Retina (tissue), 1 donor: Measurements from ENCODE around the gene TFPI.
"Not testable (repeated sequence)": the region's sequence is repeated elsewhere in the genome, so short reads cannot be mapped to it uniquely, and the experiment has no call there.

ENCODE experiments used
- DNase-seq: peaks from one replicate; pipeline ENCODE4 v3.0.0-alpha.2; 2016

Gene TFPI

DNA sequence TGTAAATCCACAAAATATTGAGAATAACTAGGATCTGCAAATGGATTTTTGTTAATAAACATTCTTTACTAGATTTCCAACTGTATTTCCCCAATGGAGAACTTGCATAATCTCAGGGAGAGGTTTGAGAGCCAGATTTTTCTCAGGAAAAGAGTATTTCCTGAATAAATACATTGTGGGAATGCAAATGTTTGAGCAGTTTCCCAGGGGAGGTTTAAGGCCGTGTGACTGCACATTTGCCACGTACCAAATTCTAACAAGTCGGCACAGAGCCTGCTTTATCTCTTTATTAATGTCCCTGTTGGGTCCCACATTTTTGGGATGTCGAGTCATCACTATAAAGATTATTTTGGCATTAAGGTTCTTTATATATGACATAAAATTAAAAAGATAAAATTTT is 27.0 kb downstream of the TFPI start:
- DNase-seq: no peak

DNA sequence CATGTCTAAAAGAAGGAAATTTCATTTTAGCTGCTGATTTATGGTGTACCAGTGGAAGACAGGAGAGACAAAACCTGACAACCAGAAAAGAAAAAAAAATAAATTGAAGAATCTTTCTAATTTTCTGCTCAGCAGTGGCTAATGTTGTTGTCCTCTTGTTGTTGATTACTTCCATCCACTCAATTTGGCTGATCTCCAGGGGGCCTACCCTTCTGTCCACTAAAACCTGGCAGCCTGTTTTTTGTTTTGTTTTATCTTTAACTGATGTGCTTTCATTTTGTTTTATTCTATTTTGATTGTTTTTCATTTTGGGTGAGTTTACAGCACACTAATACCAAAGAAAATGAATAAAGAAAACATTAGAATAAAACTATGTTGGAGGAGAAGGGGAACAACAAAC is 27.4 kb downstream of the TFPI start:
- no peak for DNase-seq

DNA sequence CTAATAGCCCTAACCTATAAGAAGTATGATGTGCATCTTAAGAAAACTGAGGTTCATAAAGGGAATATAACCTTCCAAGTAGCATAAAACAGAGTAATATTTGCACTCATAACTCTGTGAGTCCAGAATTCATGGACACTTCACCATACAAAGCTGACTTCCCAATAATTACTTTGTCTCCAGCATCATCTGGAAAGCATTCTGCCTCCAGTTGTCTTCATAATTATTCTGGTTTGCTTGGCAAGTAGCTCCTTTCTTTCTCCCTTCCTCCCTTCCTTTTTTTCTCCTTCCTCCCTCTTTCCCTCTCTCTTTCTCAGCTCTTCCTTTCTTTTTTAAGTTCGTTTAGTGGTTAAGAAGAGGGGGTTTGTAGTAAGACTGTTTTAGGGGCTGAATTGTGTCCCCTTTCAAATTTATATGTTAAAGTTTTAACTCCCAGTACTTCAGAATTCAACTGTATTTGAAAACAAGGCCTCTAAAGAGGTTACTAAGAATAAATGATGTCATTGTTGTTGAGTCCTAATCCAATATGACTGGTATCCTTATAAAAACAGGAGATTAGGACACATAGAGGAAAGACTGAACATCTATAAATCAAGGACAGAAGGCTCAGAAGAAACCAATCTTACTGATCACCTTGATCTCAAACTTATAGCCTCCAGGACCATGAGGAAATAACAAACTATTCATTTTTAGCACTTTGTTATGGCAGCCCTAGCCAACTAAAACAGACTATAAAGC is 28.9 kb downstream of the TFPI start:
- DNase-seq: no peak

DNA sequence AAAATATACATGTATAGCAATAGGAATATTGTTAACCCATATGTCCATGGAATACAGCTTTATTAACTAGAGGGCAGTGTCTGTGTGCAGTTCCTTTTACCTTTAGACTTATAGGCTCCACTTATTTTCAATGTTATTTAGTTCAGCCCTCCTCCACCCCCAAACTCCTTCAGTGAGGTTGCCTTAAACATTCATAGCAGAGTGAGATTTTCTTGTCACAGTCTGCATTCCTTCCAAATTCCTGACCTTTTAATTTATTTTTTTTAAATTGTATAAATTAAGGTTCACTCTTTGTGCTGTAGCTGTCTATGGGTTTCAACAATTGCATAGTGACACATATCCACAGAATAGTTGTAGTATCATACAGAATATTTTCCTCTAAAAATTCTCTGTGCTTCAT is 30.9 kb downstream of the TFPI start:
- DNase-seq: no peak

DNA sequence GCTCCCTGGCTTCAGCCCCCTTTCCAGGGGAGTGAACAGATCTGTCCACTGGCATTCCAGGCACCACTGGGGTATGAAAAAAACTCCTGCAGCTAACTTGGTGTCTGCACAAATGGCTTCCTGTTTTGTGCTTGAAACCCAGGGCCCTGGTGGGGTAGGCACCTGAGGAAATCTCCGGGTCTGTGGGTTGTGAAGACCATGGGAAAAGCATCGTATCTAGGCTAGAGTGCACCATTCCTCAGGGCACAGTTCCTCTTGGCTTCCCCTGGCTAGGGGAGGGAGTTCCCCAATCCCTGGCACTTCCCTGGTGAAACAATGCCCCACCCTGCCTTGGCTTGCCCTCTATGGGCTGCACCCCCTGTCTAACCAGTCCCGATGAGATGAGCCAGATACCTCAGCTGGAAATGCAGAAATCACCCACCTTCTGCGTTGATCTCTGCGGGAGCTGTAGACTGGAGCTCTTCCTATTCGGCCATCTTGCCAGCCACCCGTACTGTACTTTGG is 34.1 kb downstream of the TFPI start:
- DNase-seq: no peak

DNA sequence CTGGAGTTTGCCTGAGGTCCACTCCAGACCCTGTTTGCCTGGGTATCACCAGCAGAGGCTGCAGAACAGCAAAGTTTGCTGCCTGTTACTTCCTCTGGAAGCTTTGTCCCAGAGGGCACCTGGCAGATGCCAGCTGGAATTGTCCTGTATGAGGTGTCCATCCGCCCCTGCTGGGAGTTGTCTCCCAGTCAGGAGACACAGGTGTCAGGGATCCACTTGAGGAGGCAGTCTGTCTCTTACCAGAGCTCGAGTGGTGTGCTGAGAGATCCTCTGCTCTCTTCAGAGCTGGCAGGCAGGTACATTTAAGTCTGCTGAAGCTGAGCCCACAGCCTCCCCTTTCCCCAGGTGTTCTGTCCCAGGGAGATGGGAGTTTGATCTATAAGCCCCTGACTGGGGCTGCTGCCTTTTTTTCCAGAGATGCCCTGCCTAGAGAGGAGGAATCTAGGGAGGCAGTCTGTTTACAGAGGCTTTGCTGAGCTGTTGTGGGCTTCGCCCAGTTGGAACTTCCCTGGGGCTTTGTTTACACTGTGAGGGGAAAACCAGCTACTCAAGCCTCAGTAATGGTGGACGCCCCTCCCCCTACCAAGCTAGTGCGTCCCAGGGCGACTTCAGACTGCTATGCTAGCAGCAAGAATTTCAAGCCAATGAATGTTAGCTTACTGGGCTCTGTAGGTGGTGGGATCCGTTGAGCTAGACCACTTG is 34.7 kb downstream of the TFPI start:
- no peak for DNase-seq

DNA sequence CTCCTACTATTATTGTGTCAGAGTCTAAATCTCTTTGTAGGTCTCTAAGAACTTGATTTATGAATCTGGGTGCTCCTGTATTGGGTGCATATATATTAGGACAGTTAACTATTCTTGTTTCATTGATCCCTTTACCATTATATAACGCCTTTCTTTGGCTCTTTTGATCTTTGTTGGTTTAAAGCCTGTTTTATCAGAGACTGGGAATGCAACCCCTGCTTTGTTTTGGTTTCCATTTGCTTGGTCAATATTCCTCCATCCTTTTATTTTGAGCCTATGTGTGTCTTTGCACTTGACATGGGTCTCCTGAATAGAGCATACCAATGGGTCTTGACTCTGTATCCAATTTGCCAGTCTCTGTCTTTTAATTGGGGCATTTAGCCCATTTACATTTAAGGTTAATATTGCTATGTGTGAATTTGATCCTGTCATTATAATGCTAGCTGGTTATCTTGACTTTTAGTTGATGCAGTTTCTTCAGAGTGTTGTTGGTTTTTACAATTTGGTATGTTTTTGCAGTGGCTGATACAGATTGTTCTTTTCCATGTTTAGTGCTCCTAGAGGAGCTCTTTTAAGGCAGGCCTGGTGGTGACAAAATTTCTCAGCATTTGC is 36.4 kb downstream of the TFPI start:
- DNase-seq: not testable (repeated sequence)

DNA sequence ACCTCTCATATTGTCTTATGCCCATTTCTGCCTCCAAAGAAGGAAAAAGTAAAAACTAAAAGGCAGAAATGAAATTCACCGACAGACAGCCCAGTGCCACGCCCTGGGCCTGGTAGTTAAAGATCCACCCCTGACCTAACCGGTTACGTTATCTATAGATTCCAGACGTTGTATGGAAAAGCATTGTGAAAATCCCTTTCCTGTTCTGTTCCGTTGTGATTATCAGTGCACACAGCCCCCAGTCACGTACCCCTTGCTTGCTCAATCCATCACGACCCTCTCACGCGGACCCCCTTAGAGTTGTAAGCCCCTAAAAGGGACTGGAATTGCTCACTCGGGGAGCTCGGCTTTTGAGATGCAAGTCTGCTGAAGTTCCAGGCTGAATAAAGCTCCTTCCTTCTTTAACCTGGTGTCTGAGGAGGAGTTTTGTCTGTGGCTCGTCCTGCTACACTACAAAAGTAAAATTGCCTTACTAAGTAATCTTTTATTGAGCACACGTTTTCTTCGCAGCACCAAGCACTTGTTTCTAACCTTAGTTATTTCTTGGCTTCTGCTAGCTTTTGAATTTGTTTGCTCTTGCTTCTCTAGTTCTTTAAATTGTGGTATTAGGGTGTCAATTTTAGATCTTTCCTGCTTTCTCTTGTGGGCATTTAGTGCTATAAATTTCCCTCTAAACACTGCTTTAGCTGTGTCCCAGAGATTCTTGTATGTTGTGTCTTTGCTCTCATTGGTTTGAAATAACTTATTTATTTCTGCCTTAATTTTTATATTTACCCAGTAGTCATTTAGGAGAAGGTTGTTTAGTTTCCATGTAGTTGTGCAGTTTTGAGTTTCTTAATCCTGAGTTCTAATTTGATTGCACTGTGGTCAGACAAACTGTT is 37.4 kb downstream of the TFPI start:
- DNase-seq: not testable (repeated sequence)

DNA sequence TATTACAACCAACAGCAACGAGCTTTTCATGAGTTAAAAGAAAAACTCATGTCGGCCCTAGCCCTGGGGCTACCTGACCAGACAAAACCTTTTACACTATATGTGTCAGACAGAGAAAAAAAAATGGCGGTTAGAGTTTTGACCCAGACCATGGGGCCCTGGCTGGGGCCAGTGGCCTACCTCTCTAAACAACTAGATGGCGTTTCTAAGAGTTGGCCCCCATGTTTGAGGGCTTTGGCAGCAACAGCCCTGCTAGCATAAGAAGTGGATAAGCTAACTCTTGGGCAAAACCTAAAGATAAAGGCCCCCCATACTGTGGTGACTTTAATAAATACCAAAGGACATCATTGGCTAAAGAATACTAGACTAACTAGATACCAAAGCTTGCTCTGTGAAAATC is 39.3 kb downstream of the TFPI start:
- DNase-seq: no peak

DNA sequence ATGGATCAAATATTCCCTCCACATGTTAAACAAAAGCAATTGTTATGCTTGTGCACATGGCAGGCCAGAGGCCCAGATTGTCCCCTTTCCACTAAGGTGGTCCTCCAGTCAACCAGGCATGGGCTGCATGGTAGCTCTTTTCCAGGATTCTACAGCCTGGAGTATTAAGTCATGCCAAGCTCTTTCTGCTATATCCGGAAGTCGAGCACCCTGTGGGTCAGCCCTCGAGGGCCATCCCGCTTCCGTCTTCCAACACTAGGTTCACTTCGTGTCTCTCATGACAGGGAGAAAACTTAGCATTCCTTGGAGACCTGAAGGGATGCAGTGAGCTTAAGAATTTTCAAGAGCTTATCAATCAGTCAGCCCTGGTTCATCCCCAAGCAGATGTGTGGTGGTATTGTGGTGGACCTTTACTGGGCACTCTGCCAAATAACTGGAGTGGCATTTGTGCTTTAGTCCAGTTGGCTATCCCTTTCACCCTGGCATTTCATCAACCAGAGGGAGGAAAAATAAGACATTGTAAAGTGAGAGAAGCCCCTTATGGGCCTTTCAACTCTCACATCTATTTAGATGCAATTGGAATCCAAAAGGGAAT is 39.9 kb downstream of the TFPI start:
- not testable (repeated sequence) for DNase-seq

DNA sequence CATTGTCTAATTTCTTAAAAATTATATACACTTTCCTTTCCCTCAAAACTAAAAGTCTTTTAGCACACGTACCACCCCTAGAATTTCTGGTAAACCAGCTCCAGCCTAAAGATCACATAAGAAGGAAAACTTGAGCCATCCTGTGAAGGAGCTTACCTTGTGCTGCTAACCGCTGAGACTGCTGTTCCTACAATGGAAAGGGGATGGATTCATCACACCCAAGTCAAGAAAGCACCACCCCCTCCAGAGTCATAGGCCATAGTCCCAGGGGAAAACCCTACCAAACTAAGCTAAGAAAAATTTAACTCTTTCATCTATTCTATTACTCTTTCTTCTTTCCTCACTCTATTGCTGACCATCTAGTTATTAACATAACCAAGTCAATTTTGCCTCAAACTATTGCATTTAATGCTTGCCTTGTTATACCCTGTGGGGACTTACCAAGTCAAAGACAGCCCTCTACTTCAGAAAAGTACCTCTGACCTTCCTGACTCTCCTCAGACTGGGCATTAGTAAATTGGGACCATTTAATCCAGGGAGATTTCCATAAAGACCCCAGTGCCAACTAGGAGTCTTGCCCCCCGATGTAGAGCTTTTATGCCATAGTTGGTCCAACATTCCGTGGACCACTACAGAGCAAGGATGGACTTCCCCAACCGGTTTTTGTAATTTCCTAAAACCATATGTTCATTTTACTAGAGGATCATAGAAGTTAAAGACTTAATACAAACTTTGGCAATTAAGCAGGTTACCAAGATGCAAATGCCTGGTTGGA is 40.6 kb downstream of the TFPI start:
- not testable (repeated sequence) for DNase-seq

DNA sequence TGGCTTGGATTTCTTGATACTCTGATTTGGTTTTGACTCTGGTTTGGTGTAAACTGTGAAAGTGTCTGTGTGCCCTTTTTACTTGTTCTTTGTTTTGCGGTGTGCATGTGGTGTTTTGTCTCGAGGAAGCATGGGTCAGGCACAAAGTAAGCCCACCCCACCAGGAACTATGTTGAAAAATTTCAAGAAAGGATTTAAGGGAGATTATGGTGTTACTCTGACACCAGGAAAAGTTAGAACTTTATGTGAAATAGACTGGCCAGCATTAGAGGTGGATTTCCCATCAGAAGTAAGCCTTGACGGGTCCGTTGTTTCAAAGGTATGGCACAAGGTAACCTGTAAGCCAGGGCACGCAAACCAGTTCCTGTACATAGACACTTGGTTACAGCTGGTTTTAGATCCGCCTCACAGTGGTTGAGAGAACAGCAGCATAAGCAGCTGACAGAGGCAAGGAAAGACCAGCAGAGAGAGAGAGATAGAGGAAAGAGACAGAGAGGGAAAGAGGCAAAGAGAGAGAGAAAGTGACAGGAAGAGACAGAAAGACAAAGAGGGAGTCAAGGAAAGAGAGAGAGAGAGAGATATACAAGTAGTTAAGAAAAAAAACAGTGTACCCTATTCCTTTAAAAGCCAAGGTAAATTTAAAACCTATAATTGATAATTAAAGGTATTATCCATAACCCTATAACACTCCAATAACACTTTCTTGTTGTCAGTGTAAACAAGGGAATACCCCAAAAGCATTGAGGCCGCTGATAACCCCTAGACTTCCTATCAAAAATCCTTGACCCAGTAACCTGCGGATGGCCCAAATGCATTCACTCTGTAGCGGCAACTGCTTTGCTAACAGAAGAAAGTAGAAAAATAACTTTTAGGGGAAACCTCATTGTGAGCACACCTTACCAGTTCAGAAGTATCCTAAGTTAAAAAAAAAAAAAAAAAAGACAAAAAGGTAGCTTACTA is 42.6 kb downstream of the TFPI start:
- DNase-seq: no peak

DNA sequence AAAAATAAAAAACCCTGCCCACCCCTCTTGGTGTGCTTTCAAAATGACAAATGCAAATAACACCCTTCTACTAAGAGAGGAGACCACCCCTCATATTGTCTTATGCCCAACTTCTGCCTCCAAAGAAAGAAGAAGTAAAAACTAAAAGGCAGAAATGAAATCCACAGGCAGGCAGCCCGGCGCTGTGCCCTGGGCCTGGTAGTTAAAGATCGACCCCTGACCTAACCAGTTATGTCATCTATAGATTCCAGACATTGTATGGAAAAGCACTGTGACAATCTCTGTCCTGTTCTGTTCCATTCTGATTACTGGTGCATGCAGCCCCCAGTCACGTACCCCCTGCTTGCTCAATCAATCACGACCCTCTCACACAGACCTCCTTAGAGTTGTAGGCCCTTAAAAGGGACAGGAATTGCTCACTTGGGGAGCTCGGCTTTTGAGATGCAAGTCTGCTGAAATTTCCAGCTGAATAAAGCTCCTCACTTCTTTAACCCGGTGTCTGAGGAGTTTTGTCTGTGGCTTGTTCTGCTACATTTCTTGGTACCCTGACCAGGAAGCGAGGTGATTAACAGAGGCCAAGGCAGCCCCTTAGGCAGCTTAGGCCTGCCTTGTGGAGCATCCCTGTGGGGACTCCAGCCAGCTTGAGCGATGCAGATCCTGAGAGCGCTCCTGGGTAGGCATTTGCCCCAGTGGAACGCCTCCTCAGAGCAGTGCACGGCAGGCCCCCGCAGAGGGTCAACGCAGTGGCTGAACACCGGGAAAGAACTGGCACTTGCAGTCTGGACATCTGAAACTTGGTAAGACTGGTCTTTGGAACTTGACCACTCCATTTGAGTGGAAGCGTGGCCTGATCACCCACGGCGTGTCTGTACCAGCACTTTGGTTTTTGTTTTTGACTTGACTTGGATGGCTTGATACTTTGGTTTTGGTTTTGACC is 43.5 kb downstream of the TFPI start:
- peak; percentile 13 for DNase-seq

DNA sequence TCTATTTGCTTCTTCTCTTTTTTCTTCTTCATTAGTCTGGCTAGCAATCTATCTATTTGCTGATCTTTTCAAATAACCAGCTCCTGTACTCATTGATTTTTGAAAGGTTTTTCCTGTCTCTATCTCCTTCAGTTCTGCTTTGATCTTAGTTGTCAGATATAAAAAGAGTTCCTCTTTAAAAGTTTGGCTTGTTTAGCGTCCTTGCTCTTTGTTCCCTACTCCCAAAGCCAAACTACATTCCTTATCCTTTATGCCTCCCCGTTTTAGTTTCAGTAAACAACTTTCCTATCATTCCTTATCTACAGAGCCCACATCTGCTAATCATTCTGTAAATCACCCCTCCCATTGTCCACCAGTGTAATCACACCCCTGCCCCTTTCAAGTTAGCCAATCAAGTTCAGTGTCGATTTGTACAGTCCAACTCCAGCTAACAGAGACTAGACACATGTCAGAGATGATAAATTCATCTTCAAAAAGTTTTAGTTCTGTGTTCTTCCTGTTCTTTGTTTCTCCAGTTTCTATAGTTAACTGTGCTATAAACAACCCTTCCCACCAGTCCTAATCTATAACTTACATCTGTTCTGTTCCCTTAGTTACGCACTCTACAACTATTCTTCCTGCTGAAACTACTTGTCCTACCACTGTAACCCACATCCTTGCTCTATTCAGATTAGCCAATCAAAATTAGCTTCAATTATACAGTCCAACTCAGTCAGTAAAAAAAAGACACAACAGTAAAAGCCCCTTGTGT is 44.4 kb downstream of the TFPI start:
- no peak for DNase-seq

DNA sequence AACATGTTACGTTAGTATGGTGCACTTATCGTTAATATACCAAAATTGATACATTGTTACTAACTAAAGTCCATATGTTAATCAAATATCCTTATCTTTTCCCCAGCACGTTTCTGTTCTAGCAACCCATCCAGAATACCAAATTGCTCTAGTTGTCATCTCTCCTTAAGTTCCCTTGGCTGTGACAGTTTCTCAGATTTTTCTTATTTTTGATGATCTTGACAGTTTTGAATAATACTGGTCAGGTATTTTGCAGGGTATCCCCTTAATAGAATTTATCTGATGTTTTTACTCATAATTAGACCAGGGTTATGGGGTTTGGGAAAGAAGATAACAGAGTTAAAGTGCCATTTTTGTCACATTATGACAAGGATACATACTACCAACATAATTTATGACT is 47.8 kb downstream of the TFPI start:
- no peak for DNase-seq

DNA sequence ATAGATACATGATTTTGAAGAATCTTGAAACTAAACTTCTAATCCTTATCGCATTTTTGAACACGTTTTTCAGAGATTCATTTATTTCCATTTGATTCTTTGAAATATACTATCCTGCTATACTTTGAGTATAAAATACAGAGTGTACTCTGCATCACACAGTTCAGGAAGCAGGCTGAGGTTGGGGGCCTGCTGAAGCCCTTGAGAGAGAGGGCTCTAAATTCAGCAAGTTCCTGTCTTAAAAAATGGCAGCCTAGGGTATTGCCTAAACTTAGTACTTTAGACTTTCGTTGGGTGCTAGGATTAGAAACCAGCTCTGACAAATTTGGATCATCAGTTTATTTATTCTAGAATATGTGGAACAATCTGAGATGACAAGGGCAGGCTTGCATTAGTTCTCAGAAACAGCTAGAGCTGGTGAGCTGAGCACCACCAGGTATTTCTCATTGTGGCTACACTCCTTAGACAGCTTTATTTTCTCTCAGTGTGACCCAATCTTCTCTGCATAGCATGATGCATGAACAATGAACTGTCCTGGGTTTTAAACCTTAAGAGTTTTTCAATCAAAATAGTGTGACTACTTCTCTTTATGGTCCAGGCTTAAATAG is 49.1 kb downstream of the TFPI start:
- no peak for DNase-seq

DNA sequence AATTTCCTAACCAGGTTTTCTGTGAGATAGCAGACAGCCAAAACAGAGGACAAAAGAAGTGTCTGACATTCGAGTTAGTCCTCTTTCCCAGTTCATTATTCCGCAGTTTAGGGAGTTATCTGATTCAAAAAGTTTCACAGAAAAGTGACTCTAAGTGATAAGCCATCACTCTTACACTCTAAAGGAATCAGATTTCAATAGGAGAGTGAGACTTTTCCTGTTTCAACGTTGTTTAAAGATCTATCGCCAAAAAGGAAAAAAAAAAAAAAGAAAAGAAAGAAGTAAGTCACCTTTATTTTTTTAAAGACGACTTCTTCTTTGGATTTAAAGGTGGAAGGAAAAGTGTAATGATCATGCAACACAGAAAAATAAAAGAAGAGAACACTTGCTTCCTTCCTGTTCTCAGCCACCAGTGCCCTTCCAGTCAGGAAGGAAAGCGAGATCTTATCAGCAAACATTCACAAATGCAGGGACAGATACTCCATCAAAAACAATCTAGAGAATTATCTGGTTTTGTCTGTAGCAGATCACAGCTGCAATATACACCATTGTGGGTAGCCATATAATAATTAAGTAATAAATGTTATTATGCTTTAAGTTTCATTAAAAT is 49.8 kb downstream of the TFPI start:
- no peak for DNase-seq

DNA sequence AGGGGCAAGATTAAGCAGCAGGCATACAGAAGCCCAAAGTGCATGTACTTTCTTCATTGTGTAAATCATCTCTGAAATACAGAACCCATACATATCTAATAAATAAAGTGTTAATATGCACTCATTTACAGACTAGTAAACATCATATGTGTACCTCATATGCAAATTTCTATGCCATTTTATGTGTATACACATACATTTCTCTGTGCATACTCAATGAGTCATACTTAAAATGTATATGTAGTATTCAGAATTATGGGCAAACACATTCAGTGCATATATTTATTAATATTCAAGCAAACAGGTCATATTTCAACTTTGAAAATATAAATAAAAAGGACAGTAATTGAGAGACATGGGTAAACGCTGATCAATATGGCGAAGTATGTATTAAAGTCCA is 50.5 kb downstream of the TFPI start:
- DNase-seq: no peak
